ENCODE results near the gene VAV3. TPM values are rescaled to one million over a fixed set of nuclear protein-coding genes. Genes with fewer than 3 reads are reported as not detected.

VAV3 gene
- total and polyA plus RNA-seq, 2 of the 8 experiments (the other 6 are each of a cell fraction or from before 2014, with no cell fraction given): 2.9 to 7.9 TPM

- no peak overlapping the region for H4K91ac ChIP-seq (replicated peaks; ENCODE audit: insufficient read length, low read length)
- H3K36me3 ChIP-seq (ENCODE audit: control insufficient read depth in 2 of 4, insufficient read depth in 4 of 4, low read length in 3 of 4): no peaks in the 10 kb centered on the region
- H2BK120ac ChIP-seq (replicated peaks; ENCODE audit: low read depth, low read length): no peak overlapping the region
- WGBS, 2 experiments (ENCODE audit: extremely low coverage in 1 of 2, insufficient coverage in 1 of 2, insufficient read length in 1 of 2, insufficient replicate concordance in 2 of 2, low coverage in 1 of 2, low lambda C conversion rate in 2 of 2, missing lambda C conversion rate in 1 of 2): 92% methylated on average over 4 of the region's 4 CpGs; no CpG with 5 or more reads in 1 of the 2 experiments
- H3K4me2 ChIP-seq (ENCODE audit: insufficient read depth in 1 of 2, low read depth in 2 of 2, low read length in 2 of 2): no peak overlapping the region
- ChIA-PET CTCF (ENCODE audit: partially characterized antibody) (interaction anchor here (1.2 to 2.0 kb wide), 2 partner anchors 9 to 124 kb away, joined by 3 to 5 read pairs; no protein-coding TSS in a partner anchor), POLR2A (ENCODE audit: partially characterized antibody) (no interaction called here)
- H4K20me1 ChIP-seq (replicated peaks in 1 of 2; ENCODE audit: control insufficient read depth in 1 of 2, insufficient read depth in 2 of 2, low read length in 2 of 2): no peaks in the 10 kb centered on the region
- H3K14ac ChIP-seq (ENCODE audit: insufficient read length): no peak overlapping the region
- DNase-seq (ENCODE audit: low read depth in 1 of 2, low spot score in 2 of 2) (no peak), FAIRE-seq (no peak)
- peak overlapping the region; percentile 74 for H4K8ac ChIP-seq (ENCODE audit: extremely low read depth, insufficient read depth, low read length)
- H3K23ac ChIP-seq (ENCODE audit: insufficient read length): no peak overlapping the region
- peaks cover 2% of the 10 kb centered on the region for H3K79me1 ChIP-seq (ENCODE audit: low read depth, low read length)
- no peak overlapping the region for H3K18ac ChIP-seq (ENCODE audit: extremely low read depth, low read length)
- H2BK12ac ChIP-seq (ENCODE audit: low read depth, low read length): no peak overlapping the region
- no peak overlapping the region for H2BK20ac ChIP-seq (ENCODE audit: low read length)
- no peaks in the 10 kb centered on the region for H3K9me3 ChIP-seq (ENCODE audit: insufficient read depth in 2 of 2, low read depth in 1 of 2, low read length in 1 of 2)
- H3K79me2 ChIP-seq (ENCODE audit: control insufficient read depth in 1 of 2, insufficient read depth in 2 of 2, low read length in 2 of 2): no peaks in the 10 kb centered on the region
- no peak overlapping the region for H2AK5ac ChIP-seq (ENCODE audit: low read depth, low read length)
- 0 out of 2 replicates have a peak overlapping the region, but pooled peaks have one; percentile 36 for H2BK5ac ChIP-seq (ENCODE audit: low read depth, low read length)
- no peak overlapping the region for H4K5ac ChIP-seq (ENCODE audit: insufficient read length, low read depth, low read length)
- H3K4me3 ChIP-seq (ENCODE audit: extremely low read depth in 1 of 4, insufficient read depth in 2 of 4, low read depth in 3 of 4, low read length in 4 of 4): no peak overlapping the region
- H3K56ac ChIP-seq (replicated peaks; ENCODE audit: insufficient read length, low read depth, low read length): no peak overlapping the region
- no peaks in the 10 kb centered on the region for H3K4me1 ChIP-seq (replicated peaks in 1 of 4; ENCODE audit: control insufficient read depth in 3 of 4, insufficient read depth in 4 of 4, low read length in 3 of 4)
- H3K4ac ChIP-seq (replicated peaks; ENCODE audit: insufficient read length, low read depth, low read length): no peak overlapping the region
- H3K27me3 ChIP-seq (replicated peaks in 1 of 4; ENCODE audit: control insufficient read depth in 3 of 4, extremely low read depth in 1 of 4, insufficient read depth in 3 of 4, low read length in 3 of 4): no peaks in the 10 kb centered on the region
- H3K27ac ChIP-seq (ENCODE audit: low read depth, low read length): no peak overlapping the region
- H2AFZ ChIP-seq (ENCODE audit: low read length): no peak overlapping the region
- H3K23me2 ChIP-seq (ENCODE audit: low read depth, low read length): no peaks in the 10 kb centered on the region
- H3K9ac ChIP-seq (replicated peaks in 1 of 4; ENCODE audit: extremely low read depth in 1 of 4, low read depth in 3 of 4, low read length in 3 of 4): no peak overlapping the region
- no peak overlapping the region for H2BK15ac ChIP-seq (ENCODE audit: low read length)
- TF ChIP-seq SRF (IDR thresholded peaks at IDR 0.05; ENCODE audit: low read depth, low read length) (no peak), POLR2A (IDR thresholded peaks at IDR 0.05; ENCODE audit: control extremely low read depth in 1 of 2, low read depth in 2 of 2, low read length in 2 of 2) (no peak), E2F6 (IDR thresholded peaks at IDR 0.05) (no peak), CTBP2 (IDR thresholded peaks at IDR 0.05; ENCODE audit: borderline replicate concordance, insufficient read depth, insufficient read length, low read length) (no peak), FOSL1 (IDR thresholded peaks at IDR 0.05; ENCODE audit: insufficient read depth, low read depth, low read length) (no peak), SAP30 (IDR thresholded peaks at IDR 0.05; ENCODE audit: insufficient read depth, insufficient replicate concordance, low read length) (no peak), TCF12 (IDR thresholded peaks at IDR 0.05; ENCODE audit: low read depth, low read length) (no peak), CBX5 (IDR thresholded peaks at IDR 0.05; ENCODE audit: low read depth, low read length) (no peak), SP4 (IDR thresholded peaks at IDR 0.05; ENCODE audit: low read length) (no peak), ASH2L (IDR thresholded peaks at IDR 0.05; ENCODE audit: low read length) (no peak), JUN (IDR thresholded peaks at IDR 0.05; ENCODE audit: low read depth, low read length) (no peak), SP2 (IDR thresholded peaks at IDR 0.05; ENCODE audit: low read length) (no peak), SIN3A (conservative IDR thresholded peaks at IDR 0.05 in 1 of 2, IDR thresholded peaks at IDR 0.05 in 1 of 2; ENCODE audit: low read depth in 1 of 2, low read length in 2 of 2) (no peak)
Observed at GRCh38 chr1:107835151-107835670, 129.8 kb downstream of the VAV3 start.
